OCI-LY7 (cell line): ENCODE results near the gene LEFTY2. TPM values are rescaled to one million over a fixed set of nuclear protein-coding genes. Genes with fewer than 3 reads are reported as not detected.

Experiments
- BruUV-seq: library from RNA; stranded (reverse); fragments of 400-500 nt; replicated peaks from 2 replicates; lab custom pipeline; 2021; lab: Mats Ljungman, UMichigan
- CTCF ChIA-PET: fragments of 300-600 bp; sonication (Branson Sonifier 250); formaldehyde crosslinking; loops from one replicate; lab custom pipeline; 2022; ENCODE audit warnings: antibody characterized with exemption; ENCODE audit not compliant: unreplicated experiment; lab: Charles Lee
- POLR2A ChIA-PET: fragments of 300-600 bp; sonication (Branson Sonifier 250); formaldehyde crosslinking; loops from one replicate; lab custom pipeline; 2022; ENCODE audit warnings: antibody characterized with exemption; lab: Charles Lee
- DNase-seq: peaks from one replicate; pipeline ENCODE4 v3.0.0-alpha.2; 2015; ENCODE audit warnings: low spot score
- H2AFZ ChIP-seq: fragments of 200-600 bp; sonication (generic), shearing (Covaris generic); 2 replicates; pipeline ENCODE4 v1.6.1; 2014; ENCODE audit warnings: mild to moderate bottlenecking, antibody characterized with exemption, low read length, moderate library complexity
- H3K27ac ChIP-seq: fragments of 200-600 bp; sonication (generic); 2 replicates; pipeline ENCODE4 v1.5.1; 2014; ENCODE audit warnings: mixed run types, low read depth, mild to moderate bottlenecking, moderate library complexity, low read length, inconsistent platforms; ENCODE audit not compliant: poor library complexity, severe bottlenecking
- H3K36me3 ChIP-seq: fragments of 200-600 bp; sonication (generic); 2 replicates; pipeline ENCODE4 v1.6.1; 2014; ENCODE audit warnings: mild to moderate bottlenecking, antibody characterized with exemption, low read length, moderate library complexity, mixed read lengths; ENCODE audit not compliant: insufficient read depth
- H3K4me1 ChIP-seq: fragments of 200-600 bp; sonication (generic); 2 replicates; pipeline ENCODE4 v1.5.1; 2014; ENCODE audit warnings: mild to moderate bottlenecking, low read length; ENCODE audit not compliant: insufficient read depth, poor library complexity, severe bottlenecking
- H3K4me2 ChIP-seq: fragments of 200-600 bp; sonication (generic); 2 replicates; pipeline ENCODE4 v1.6.1; 2014; ENCODE audit warnings: mild to moderate bottlenecking, low read length
- H3K4me3 ChIP-seq: fragments of 200-600 bp; sonication (generic); 2 replicates; pipeline ENCODE4 v1.5.1; 2014; ENCODE audit warnings: mild to moderate bottlenecking, low read depth, low read length; ENCODE audit not compliant: poor library complexity, severe bottlenecking
- H3K79me2 ChIP-seq: fragments of 200-600 bp; sonication (generic); 2 replicates; pipeline ENCODE4 v1.6.1; 2016; ENCODE audit warnings: low read depth, mild to moderate bottlenecking, low read length, moderate library complexity, mixed read lengths; ENCODE audit not compliant: insufficient read depth
- H3K9me2 ChIP-seq: fragments of 200-600 bp; sonication (generic); 2 replicates; pipeline ENCODE4 v1.6.1; 2016; ENCODE audit warnings: mild to moderate bottlenecking, low read length, mixed read lengths; ENCODE audit not compliant: insufficient read depth
- H3K9me3 ChIP-seq: fragments of 200-600 bp; sonication (generic); 2 replicates; pipeline ENCODE4 v1.6.1; 2014; ENCODE audit warnings: mild to moderate bottlenecking, mixed run types, low read length, mixed read lengths
- H4K20me1 ChIP-seq: fragments of 200-600 bp; sonication (generic); 2 replicates; pipeline ENCODE4 v1.6.1; 2014; ENCODE audit warnings: mild to moderate bottlenecking, antibody characterized with exemption, low read length, moderate library complexity, mixed read lengths; ENCODE audit not compliant: insufficient read depth
- CTCF ChIP-seq: fragments of 200-600 bp; sonication (generic); conservative IDR thresholded peaks from 2 replicates; pipeline ENCODE4 v1.5.1; 2014; ENCODE audit warnings: mild to moderate bottlenecking, antibody characterized with exemption, low read length, moderate library complexity, mixed read lengths
- EZH2phosphoT487 ChIP-seq: fragments of 200-600 bp; sonication (generic); IDR thresholded peaks from 2 replicates; pipeline ENCODE4 v1.6.1; 2018; ENCODE audit warnings: low read depth, borderline replicate concordance, mild to moderate bottlenecking, mixed run types, antibody characterized with exemption, low read length, moderate library complexity, mixed read lengths
- intact Hi-C: fragments of 100-400 bp; cut with micrococcal nuclease; formaldehyde crosslinking; loops from one replicate; pipeline ENCODE4 v1.10.0; 2022; ENCODE audit not compliant: unreplicated experiment
- total RNA-seq, 2 experiments: library from RNA; depleted of rRNA in 1 of 2; stranded (reverse); fragments of >200 nt in 1 of 2; shearing (Covaris generic) in 1 of 2; gene quantifications; 2 replicates each; pipeline ENCODE4 v1.2.3, GENCODE V29; 2014 to 2022

The LEFTY2 gene
- total RNA-seq, 2 experiments from 2014 or later = 3.8 to 7.3 TPM

- no peak for DNase-seq
- no peaks in the 10 kb centered on the region for H3K79me2 ChIP-seq
- intact Hi-C loops = no loop called here
- no peak overlapping the region for H3K27ac ChIP-seq
- ChIA-PET CTCF (no interaction called here), POLR2A (interaction anchor here (0.9 to 1.4 kb wide), 3 partner anchors 11 to 40 kb away, joined by 3 to 4 read pairs (median 3); no protein-coding TSS in a partner anchor)
- 0 out of 2 replicates have a peak overlapping the region, but pooled peaks have one; percentile 15 for H2AFZ ChIP-seq
- BruUV-seq = no TSS peak
- H3K4me1 ChIP-seq = peaks cover 25% of the 10 kb centered on the region
- H3K4me2 ChIP-seq = peak overlapping the region; percentile 53
- H3K4me3 ChIP-seq = no peak overlapping the region
- H3K9me3 ChIP-seq = no peaks in the 10 kb centered on the region
- no peaks in the 10 kb centered on the region for H3K36me3 ChIP-seq
- no peak for TF ChIP-seq EZH2phosphoT487
- no peak for TF ChIP-seq CTCF
- no peaks in the 10 kb centered on the region for H4K20me1 ChIP-seq
- H3K9me2 ChIP-seq = no peaks in the 10 kb centered on the region
These were observed 31.5 kb downstream of the LEFTY2 start for GRCh38 chr1:225909477-225909876.

GRCh38 chr1:225908773-225909172 lies 32.2 kb downstream of the LEFTY2 start:
- Histone ChIP-seq H3K79me2 (no peaks in the 10 kb centered on the region), H3K27ac (peak overlapping the region; percentile 23), H3K9me3 (no peaks in the 10 kb centered on the region), H3K4me3 (no peak overlapping the region), H3K4me1 (peaks cover 25% of the 10 kb centered on the region), H3K36me3 (no peaks in the 10 kb centered on the region), H3K9me2 (no peaks in the 10 kb centered on the region), H2AFZ (no peak overlapping the region), H3K4me2 (peak overlapping the region; percentile 53; the same call in 1 of the 2 replicates), H4K20me1 (no peaks in the 10 kb centered on the region)
- TF ChIP-seq EZH2phosphoT487 (no peak), CTCF (no peak)
- intact Hi-C loops = no loop called here
- no TSS peak for BruUV-seq
- ChIA-PET POLR2A (interaction anchor here (0.8 to 1.4 kb wide), 2 partner anchors 12 to 57 kb away, joined by 4 read pairs; no protein-coding TSS in a partner anchor), CTCF (no interaction called here)
- no peak for DNase-seq

GRCh38 chr1:225908013-225908640 lies 32.9 kb downstream of the LEFTY2 start:
- Histone ChIP-seq H3K27ac (no peak overlapping the region), H3K79me2 (no peaks in the 10 kb centered on the region), H4K20me1 (no peaks in the 10 kb centered on the region), H3K4me1 (peaks cover 25% of the 10 kb centered on the region), H3K36me3 (no peaks in the 10 kb centered on the region), H2AFZ (no peak overlapping the region), H3K4me2 (no peak overlapping the region), H3K9me3 (no peaks in the 10 kb centered on the region), H3K9me2 (no peaks in the 10 kb centered on the region), H3K4me3 (no peak overlapping the region)
- DNase-seq = no peak
- BruUV-seq = no TSS peak
- no peak for TF ChIP-seq CTCF
- no peak for TF ChIP-seq EZH2phosphoT487
- POLR2A ChIA-PET = interaction anchor here (0.8 kb wide), 1 partner anchor 56 kb away, joined by 4 read pairs; no protein-coding TSS in a partner anchor
- intact Hi-C loops = no loop called here
- CTCF ChIA-PET = no interaction called here
